HepG2 (cell line): ENCODE measurements around the gene NCOA4. TPM values are rescaled to one million over a fixed set of nuclear protein-coding genes. Genes with fewer than 3 reads are reported as not detected.
"Not testable (repeated sequence)": the region's sequence is repeated elsewhere in the genome, so short reads cannot be mapped to it uniquely, and the experiment has no call there.

ENCODE experiments used
- CREM ChIP-seq, 2 experiments: sonication (generic) in 1 of 2; formaldehyde crosslinking in 1 of 2; IDR thresholded peaks; 2 replicates each; pipeline versions ENCODE4 v1.4.0 to v1.6.1; 2016 to 2020; ENCODE audit warnings: antibody characterized with exemption in 1 of 2, mild to moderate bottlenecking in 1 of 2, missing genetic modification reagents in 1 of 2
- DRAP1 ChIP-seq: IDR thresholded peaks from 2 replicates; pipeline ENCODE4 v1.6.1; 2016; ENCODE audit warnings: missing genetic modification reagents, missing compliant biosample characterization
- E2F1 ChIP-seq: sonication (generic); formaldehyde crosslinking; IDR thresholded peaks from 2 replicates; pipeline ENCODE4 v1.5.0; 2020; ENCODE audit warnings: missing genetic modification reagents
- ELF3 ChIP-seq: IDR thresholded peaks from 2 replicates; pipeline ENCODE4 v1.6.1; 2016; ENCODE audit warnings: missing genetic modification reagents, missing compliant biosample characterization
- ESRRA ChIP-seq: sonication (generic); formaldehyde crosslinking; IDR thresholded peaks from 2 replicates; pipeline ENCODE4 v1.5.1; 2020; ENCODE audit warnings: mild to moderate bottlenecking, low read depth, missing genetic modification reagents
- FOSL2 ChIP-seq: sonication (generic); formaldehyde crosslinking; IDR thresholded peaks from 2 replicates; pipeline ENCODE4 v1.4.0; 2020; ENCODE audit warnings: missing genetic modification reagents
- FOXA1 ChIP-seq, 2 experiments: fragments of 450-650 bp in 1 of 2; sonication (generic) in 1 of 2; formaldehyde crosslinking in 1 of 2; IDR thresholded peaks; 2 replicates each; pipeline versions ENCODE4 v1.4.0 to v1.6.1; 2016 to 2020; ENCODE audit warnings: missing genetic modification reagents in 1 of 2
- HNF1A ChIP-seq, 2 experiments: sonication (generic) in 1 of 2; formaldehyde crosslinking in 1 of 2; IDR thresholded peaks; 2 replicates each; pipeline versions ENCODE4 v1.4.0 to v1.6.1; 2016 to 2020; ENCODE audit warnings: borderline replicate concordance in 1 of 2, low read depth in 1 of 2, mild to moderate bottlenecking in 1 of 2, missing genetic modification reagents in 1 of 2
- IRF2 ChIP-seq: IDR thresholded peaks from 2 replicates; pipeline ENCODE4 v1.6.1; 2018; ENCODE audit warnings: missing genetic modification reagents, missing compliant biosample characterization
- KDM2A ChIP-seq: sonication (generic); formaldehyde crosslinking; IDR thresholded peaks from 2 replicates; pipeline ENCODE4 v1.4.0; 2020; ENCODE audit warnings: low read depth, missing genetic modification reagents, borderline replicate concordance
- KDM6A ChIP-seq: IDR thresholded peaks from 2 replicates; pipeline ENCODE4 v1.6.1; 2016; ENCODE audit warnings: low read depth
- NFIC ChIP-seq: IDR thresholded peaks from 2 replicates; pipeline ENCODE4 v1.6.1; 2012; ENCODE audit warnings: mild to moderate bottlenecking, low read length, inconsistent platforms
- NR2F6 ChIP-seq, 2 experiments: IDR thresholded peaks; 2 replicates each; pipeline ENCODE4 v1.6.1; 2016; ENCODE audit warnings: antibody characterized with exemption in 1 of 2, mild to moderate bottlenecking in 1 of 2
- PHF21A ChIP-seq: sonication (generic); formaldehyde crosslinking; IDR thresholded peaks from 2 replicates; pipeline ENCODE4 v1.5.0; 2020; ENCODE audit warnings: mild to moderate bottlenecking, missing genetic modification reagents
- RCOR2 ChIP-seq: IDR thresholded peaks from 2 replicates; pipeline ENCODE4 v1.6.1; 2016; ENCODE audit warnings: missing biosample characterization, missing genetic modification reagents
- SALL1 ChIP-seq: sonication (generic); formaldehyde crosslinking; IDR thresholded peaks from 2 replicates; pipeline ENCODE4 v1.8.0; 2022; ENCODE audit warnings: mild to moderate bottlenecking, missing genetic modification reagents
- TARDBP ChIP-seq: sonication (generic); formaldehyde crosslinking; IDR thresholded peaks from 2 replicates; pipeline ENCODE4 v1.8.0; 2022; ENCODE audit warnings: mild to moderate bottlenecking, missing genetic modification reagents
- TBX2 ChIP-seq: sonication (generic); formaldehyde crosslinking; IDR thresholded peaks from 2 replicates; pipeline ENCODE4 v1.5.0; 2020; ENCODE audit warnings: missing genetic modification reagents, mild to moderate bottlenecking, borderline replicate concordance
- ZBTB20 ChIP-seq: sonication (generic); formaldehyde crosslinking; IDR thresholded peaks from 2 replicates; pipeline ENCODE4 v1.8.1; 2023; ENCODE audit warnings: missing genetic modification reagents, low read depth, mild to moderate bottlenecking, borderline replicate concordance
- ZNF878 ChIP-seq: sonication (generic); formaldehyde crosslinking; IDR thresholded peaks from 2 replicates; pipeline ENCODE4 v1.8.1; 2023; ENCODE audit warnings: mild to moderate bottlenecking, missing genetic modification reagents, moderate library complexity
- polyA plus RNA-seq, 8 experiments: library from polyadenylated mRNA; depleted of rRNA in 3 of 8; stranded (reverse) in 7 of 8; unstranded in 1 of 8; fragments of >200 nt; fragmentation: Illumina TruSeq in 4 of 8; extraction: Trizol in 4 of 8; gene quantifications; 2 replicates each; pipeline versions ENCODE4 v1.2.1 to v1.2.3, GENCODE V29; 2011 to 2016; ENCODE audit warnings: low read depth in 4 of 8, missing spikeins in 1 of 8, mixed read lengths in 1 of 8; ENCODE audit not compliant: insufficient read depth in 1 of 8
- total RNA-seq, 5 experiments: library from RNA; depleted of rRNA; stranded (reverse); fragments of >200 nt; fragmentation: Illumina TruSeq; extraction: Trizol; gene quantifications; 2 replicates each; pipeline ENCODE4 v1.2.3, GENCODE V29; 2016; ENCODE audit warnings: low read depth in 1 of 5
- TF ChIP-seq, protein P1 (sequence below): sonication (generic); formaldehyde crosslinking; IDR thresholded peaks from 2 replicates; pipeline ENCODE4 v1.4.0; 2020; ENCODE audit warnings: missing genetic modification reagents

The NCOA4 gene
- total and polyA plus RNA-seq, 2 of the 13 experiments (the other 11 are each of a cell fraction or from before 2014, with no cell fraction given): 306 to 400 TPM

- peak; percentile 76 for TF ChIP-seq ZNF878 (CRISPR knock-in tag)
- TF ChIP-seq ZBTB20 (CRISPR knock-in tag): 0 out of 2 replicates have a peak, but pooled peaks have one; percentile 57
- TF ChIP-seq FOSL2 (CRISPR knock-in tag): peak; percentile 55; the same call in 1 of the 2 replicates
- peak; percentile 49; the same call in 1 of the 2 replicates for TF ChIP-seq CREM (IDR thresholded peaks at IDR 0.05)
- not testable (repeated sequence) for TF ChIP-seq CREM (CRISPR knock-in tag; IDR thresholded peaks at IDR 0.05); NR2F6 (IDR thresholded peaks at IDR 0.05)
- 0 out of 2 replicates have a peak, but pooled peaks have one; percentile 31 for TF ChIP-seq DRAP1 (CRISPR knock-in tag)
- TF ChIP-seq KDM2A (CRISPR knock-in tag): 0 out of 2 replicates have a peak, but pooled peaks have one; percentile 29
- peak; percentile 85 for TF ChIP-seq SALL1 (CRISPR knock-in tag)
- peak; percentile 58 for TF ChIP-seq ELF3 (CRISPR knock-in tag)
- TF ChIP-seq NFIC: 0 out of 2 replicates have a peak, but pooled peaks have one; percentile 59
- TF ChIP-seq E2F1 (CRISPR knock-in tag): 0 out of 2 replicates have a peak, but pooled peaks have one; percentile 40
- TF ChIP-seq RCOR2 (CRISPR knock-in tag): peak; percentile 72; the same call in 1 of the 2 replicates
- TF ChIP-seq IRF2 (CRISPR knock-in tag): peak; percentile 76; the same call in 1 of the 2 replicates
- peak; percentile 35; the same call in 1 of the 2 replicates for TF ChIP-seq HNF1A (IDR thresholded peaks at IDR 0.05; ENCODE audit: low read depth)
- TF ChIP-seq HNF1A (CRISPR knock-in tag; IDR thresholded peaks at IDR 0.05; ENCODE audit: borderline replicate concordance): 0 out of 2 replicates have a peak, but pooled peaks have one; percentile 15
- 0 out of 2 replicates have a peak, but pooled peaks have one; percentile 19 for TF ChIP-seq ESRRA (CRISPR knock-in tag)
- 0 out of 2 replicates have a peak, but pooled peaks have one; percentile 36 for TF ChIP-seq FOXA1 (IDR thresholded peaks at IDR 0.05)
- TF ChIP-seq FOXA1 (CRISPR knock-in tag; IDR thresholded peaks at IDR 0.05): peak; percentile 89
- peak; percentile 47; the same call in 1 of the 2 replicates for TF ChIP-seq NR2F6 (CRISPR knock-in tag; IDR thresholded peaks at IDR 0.05)
- TF ChIP-seq TBX2: peak; percentile 52; the same call in 1 of the 2 replicates
- TF ChIP-seq PHF21A (CRISPR knock-in tag): peak; percentile 44; the same call in 1 of the 2 replicates
- TF ChIP-seq TARDBP (CRISPR knock-in tag): 0 out of 2 replicates have a peak, but pooled peaks have one; percentile 39
- TF ChIP-seq KDM6A (CRISPR knock-in tag): 0 out of 2 replicates have a peak, but pooled peaks have one; percentile 23
- TF ChIP-seq, protein P1, sequence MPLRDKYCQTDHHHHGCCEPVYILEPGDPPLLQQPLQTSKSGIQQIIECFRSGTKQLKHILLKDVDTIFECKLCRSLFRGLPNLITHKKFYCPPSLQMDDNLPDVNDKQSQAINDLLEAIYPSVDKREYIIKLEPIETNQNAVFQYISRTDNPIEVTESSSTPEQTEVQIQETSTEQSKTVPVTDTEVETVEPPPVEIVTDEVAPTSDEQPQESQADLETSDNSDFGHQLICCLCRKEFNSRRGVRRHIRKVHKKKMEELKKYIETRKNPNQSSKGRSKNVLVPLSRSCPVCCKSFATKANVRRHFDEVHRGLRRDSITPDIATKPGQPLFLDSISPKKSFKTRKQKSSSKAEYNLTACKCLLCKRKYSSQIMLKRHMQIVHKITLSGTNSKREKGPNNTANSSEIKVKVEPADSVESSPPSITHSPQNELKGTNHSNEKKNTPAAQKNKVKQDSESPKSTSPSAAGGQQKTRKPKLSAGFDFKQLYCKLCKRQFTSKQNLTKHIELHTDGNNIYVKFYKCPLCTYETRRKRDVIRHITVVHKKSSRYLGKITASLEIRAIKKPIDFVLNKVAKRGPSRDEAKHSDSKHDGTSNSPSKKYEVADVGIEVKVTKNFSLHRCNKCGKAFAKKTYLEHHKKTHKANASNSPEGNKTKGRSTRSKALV (CRISPR knock-in tag): 0 out of 2 replicates have a peak, but pooled peaks have one; percentile 35
These were observed 28.2 kb downstream of the NCOA4 start (continued) for GRCh38 chr10:46002189-46002687.
